ENCODE measurements around the gene BCAS3.

BCAS3 gene

GRCh38 chr17:61409301-61410112, 731.9 kb downstream of the BCAS3 start:
- no peak for DNase-seq (ENCODE audit: low read depth)

DNA sequence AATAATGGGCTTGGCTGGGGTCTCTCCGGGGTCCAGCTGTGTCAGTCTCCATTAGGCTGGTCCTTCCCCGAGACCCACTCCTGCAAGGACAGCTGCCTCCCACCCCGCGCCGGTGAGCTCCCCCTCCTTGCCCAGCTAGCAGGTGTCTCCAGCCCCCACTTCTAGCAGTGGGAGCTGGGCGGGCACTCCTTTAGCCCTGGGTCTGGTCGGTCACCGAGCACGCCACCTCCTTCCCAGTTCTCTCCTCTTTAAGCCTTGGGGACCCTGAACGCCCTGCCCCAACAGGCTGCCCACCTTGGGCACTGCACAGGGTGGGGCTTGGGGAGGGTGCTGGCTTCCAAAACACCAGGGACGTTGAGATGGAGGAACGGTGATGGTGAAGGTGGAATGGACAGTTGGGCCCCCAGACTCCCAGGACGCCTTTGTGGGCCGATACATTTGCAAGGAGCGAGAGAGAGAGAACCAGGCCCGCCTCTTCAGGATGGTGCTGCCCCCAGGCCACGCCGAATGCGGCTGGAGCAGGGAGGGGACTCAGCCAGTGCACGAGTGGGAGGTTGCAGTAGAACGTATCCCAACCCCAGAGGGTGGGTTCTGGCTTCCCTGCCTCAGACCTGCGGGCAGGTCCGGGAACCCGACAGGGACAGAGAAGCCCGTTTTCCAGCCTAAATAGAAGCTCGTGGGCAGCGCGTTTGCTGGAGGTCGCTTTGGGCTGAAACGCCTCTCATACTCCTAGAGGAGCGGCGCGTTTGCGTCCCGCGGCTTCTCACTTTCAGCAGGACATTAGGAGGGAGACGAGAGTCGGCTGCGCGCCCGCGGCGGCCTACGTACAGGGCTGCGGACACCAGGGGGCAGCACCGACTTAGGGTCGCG, 732.7 kb downstream of the BCAS3 start:
- DNase-seq (ENCODE audit: low read depth) = peak; percentile 68

DNA sequence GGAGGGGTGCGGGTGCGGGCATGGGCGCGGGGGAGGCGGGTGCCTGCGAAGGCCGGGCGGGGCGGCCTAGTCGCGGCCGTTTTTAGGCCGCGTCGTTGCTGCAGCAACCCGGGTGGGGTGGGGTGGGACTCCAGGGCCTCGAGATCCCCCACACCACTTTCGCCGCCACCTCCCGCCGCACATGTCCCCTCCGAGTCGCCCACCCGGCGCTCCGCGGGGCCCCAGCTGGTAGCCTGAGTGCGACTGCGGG, 733.3 kb downstream of the BCAS3 start:
- DNase-seq (ENCODE audit: low read depth) = no peak

- DNase-seq (ENCODE audit: low read depth) = no peak
Measured at GRCh38 chr17:61411261-61412142, 733.9 kb downstream of the BCAS3 start.

GRCh38 chr17:61412143-61412859, 734.6 kb downstream of the BCAS3 start:
- DNase-seq (ENCODE audit: low read depth) = peak; percentile 58

GRCh38 chr17:61412860-61413660, 735.4 kb downstream of the BCAS3 start:
- no peak for DNase-seq (ENCODE audit: low read depth)

DNA sequence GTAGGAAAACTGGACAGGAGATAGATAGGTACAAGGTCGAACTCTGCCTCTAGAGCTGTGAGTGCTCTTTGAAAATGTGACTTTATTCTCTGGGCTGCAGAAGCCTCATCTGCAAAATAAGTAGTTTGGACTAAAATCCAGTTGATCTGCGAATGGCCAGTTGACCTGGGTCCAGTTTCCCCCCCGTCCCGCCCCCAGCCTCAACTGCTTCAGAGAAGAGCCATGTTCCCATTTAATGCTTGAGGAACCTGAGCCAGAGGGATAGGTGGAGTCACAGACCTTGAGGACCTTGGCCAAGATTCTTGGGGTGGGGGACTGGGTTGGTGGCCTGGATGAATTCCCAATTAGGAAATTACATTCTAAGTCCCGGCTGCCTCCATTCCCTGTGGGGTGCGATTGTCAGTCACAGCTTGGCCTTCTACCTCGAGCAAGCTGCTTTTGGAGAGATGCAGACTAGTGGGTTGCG, 736.0 kb downstream of the BCAS3 start:
- DNase-seq (ENCODE audit: low read depth) = no peak

DNA sequence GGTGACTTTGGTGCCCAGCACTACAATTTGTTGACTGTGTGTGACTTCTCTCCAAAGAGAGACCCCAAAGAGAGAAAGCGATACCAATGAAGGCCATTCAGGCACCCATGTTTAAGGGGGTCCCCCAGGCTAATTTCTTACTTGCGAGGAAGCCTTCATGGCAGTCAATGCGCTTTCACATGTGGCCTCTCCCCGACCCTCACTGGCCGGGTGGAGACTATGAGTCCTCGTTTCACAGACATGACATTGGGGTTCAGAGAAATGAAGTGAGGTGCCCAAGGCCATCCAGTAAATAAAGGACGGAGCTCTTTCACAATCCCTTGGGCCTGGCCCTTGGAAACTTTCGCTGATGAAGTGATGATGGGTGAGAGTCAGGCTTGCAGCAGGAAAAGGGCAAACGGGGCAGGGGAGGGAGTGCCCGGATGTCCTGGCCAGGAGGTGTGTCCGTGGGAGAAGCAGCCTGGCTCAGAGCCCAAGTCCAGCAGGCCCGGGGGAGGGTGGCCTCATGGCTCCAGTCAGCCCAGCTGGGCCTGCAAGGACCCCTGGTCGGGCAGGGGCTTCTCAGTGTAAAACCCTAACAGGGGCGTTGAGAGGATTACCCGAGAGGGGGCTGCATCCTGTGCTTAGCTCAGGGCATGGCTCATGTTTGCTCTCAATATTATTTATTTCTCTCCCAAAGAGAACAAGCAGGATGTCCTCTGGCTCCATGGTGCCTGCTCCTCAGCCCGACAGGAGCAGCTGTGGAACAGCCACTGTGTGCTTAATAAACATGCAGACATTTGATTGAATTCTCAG, 736.7 kb downstream of the BCAS3 start:
- no peak for DNase-seq (ENCODE audit: low read depth)

- no peak for DNase-seq (ENCODE audit: low read depth)
Measured at GRCh38 chr17:61414936-61415251, 737.2 kb downstream of the BCAS3 start.

GRCh38 chr17:61415374-61416210, 737.9 kb downstream of the BCAS3 start:
- DNase-seq (ENCODE audit: low read depth) = no peak

DNA sequence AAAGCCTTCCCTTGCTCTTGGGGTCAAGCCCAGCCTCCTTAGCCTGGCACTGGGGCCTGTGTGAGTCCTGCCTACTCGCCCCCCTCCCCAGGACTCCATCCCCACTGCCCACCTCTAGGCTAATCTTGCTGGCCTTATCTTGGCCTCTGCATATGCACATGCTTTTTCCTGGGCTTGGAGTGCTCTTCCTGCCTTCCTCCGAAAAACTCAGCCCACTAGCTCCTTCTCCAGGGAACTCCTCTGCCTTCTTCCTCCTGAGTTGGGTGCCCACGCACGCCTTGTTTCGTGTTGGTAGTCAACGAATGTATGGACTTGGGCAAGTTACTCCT, 738.5 kb downstream of the BCAS3 start:
- DNase-seq (ENCODE audit: low read depth) = no peak

DNA sequence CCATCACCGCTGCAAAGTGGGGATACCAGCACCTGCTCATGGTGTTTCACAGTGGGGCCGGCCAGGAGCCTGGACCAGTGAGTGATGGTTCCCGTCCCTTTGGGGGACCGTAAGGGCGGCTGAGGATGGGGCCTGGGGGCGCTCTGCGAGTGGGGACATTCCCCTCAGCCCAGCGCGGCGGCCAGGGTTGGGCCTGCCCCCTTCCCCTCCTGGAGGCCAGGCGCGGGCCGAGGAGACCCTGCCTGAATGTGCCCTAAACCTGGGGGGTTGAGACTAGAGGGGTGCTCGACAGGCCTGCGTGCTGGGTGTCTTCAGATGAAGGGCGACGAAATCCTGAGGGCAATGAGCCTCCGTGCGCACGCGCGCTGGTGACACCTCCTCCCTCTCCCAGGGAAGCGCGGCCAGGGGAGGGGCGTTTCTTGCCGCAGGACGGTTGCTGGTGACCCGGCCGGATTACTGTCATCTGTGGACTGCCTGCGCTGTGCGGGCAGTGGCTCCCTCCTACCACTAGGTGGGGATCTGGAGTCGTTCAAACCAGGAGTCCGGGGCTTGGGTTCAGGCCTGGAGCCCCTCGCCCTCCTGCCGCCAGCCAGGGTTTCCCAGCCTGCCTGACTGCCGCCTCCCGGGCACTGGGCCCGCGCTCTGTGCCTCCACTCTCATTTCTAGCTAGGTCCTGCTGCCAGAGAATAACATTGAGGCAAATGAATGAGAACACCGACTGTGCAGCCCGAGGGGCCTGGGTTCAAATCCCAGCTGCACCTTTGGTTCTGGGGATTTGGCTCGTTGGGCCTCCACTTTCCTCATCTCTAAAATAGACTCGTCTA, 739.1 kb downstream of the BCAS3 start:
- DNase-seq (ENCODE audit: low read depth) = no peak

DNA sequence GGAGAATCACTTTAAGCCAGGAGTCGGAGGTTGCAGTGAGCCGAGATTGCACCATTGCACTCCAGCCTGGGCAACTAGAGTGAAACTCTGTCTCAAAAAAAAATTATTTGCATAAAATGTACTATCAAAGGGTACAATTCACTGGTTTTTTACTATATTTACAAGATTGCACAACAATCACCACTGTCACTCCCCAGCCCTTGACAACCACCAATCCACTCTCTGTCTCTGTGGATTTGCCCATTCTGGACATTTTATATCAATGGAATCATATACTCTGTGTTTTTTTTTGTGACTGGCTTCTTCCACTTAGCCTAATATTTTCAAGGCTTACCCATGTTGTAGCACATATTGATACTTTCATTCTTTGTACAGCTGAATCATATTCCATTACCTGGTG, 740.8 kb downstream of the BCAS3 start:
- no peak for DNase-seq (ENCODE audit: low read depth)

DNA sequence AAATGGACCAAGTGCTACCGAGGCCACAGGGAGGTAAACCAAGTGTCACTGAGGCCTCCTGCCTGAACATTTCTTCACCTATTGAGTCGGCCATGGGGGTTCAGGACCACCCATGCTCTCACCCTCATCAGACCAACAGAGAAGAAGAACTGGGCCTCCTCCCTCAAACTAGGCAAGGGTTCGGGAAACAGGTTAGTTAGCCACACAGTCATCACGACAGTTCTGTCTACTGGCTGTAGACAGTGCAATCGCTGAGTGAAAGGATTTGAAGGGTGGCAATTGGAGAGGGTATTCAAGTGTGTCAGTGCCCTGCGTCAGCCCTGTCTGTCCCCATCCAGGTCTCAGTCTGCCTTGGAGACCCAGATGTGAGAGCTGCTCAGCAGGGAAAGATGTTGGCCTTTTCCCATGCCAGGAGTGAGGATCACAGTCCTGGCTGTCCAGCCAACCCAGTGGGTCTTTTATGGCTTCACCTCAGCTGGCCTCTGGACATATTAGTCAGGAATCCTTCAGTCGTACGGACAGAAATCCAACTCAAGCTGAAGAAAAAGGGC, 741.9 kb downstream of the BCAS3 start:
- no peak for DNase-seq (ENCODE audit: low read depth)

GRCh38 chr17:61420052-61420451, 742.4 kb downstream of the BCAS3 start:
- DNase-seq (ENCODE audit: low read depth) = no peak

GRCh38 chr17:61420745-61421398, 743.2 kb downstream of the BCAS3 start:
- no peak for DNase-seq (ENCODE audit: low read depth)

DNA sequence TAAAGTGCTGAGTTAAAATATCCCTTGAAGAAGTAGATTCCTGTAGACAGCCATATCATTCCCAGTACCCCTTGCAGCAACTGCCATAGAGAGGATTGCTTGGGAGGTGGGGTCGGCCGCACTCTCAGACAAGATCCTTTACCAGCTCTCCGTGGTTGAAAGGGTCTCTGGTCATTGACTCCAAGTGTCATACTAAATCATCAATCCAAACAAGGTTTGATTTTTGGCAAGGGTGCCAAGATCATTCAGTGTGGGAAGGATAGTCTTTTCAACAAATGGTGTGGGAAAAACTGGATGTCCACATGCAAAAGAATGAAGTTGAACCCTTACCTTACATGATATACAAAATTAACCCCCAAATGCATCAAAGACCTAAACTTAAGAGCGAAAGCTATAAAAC, 743.8 kb downstream of the BCAS3 start:
- no peak for DNase-seq (ENCODE audit: low read depth)

Data from activated gamma-delta T cell treated with anti-CD3 and anti-CD28 coated beads, Interleukin-2, amount 50 U/mL, for 16 hours (primary cell).